ENCODE data around the gene PNLDC1.

The PNLDC1 gene
- 2.0 to 2.3 reads per million in 2 experiments for total RNA-seq

GRCh38 chr6:159800141-159800865 lies at the start of gene PNLDC1:
Gene PNLDC1, plus strand, starts transcription at chr6:159800276. Its CDS starts 32 bp downstream, at chr6:159800308.
- no peak for DNase-seq (ENCODE audit: low read depth)

- no peak for DNase-seq (ENCODE audit: low read depth)
These were observed 48.6 kb upstream of the PNLDC1 start for GRCh38 chr6:159751448-159751847.

GRCh38 chr6:159753081-159753872 lies 46.8 kb upstream of the PNLDC1 start:
- no peak for DNase-seq (ENCODE audit: low read depth)

GRCh38 chr6:159754401-159754800 lies 45.7 kb upstream of the PNLDC1 start:
- DNase-seq (ENCODE audit: low read depth): no peak

- DNase-seq (ENCODE audit: low read depth): no peak
These were observed 44.8 kb upstream of the PNLDC1 start for GRCh38 chr6:159754959-159755914.

GRCh38 chr6:159756508-159756907 lies 43.6 kb upstream of the PNLDC1 start:
- no peak for DNase-seq (ENCODE audit: low read depth)

GRCh38 chr6:159758031-159759001 lies 41.8 kb upstream of the PNLDC1 start:
- DNase-seq (ENCODE audit: low read depth): no peak

GRCh38 chr6:159759645-159760044 lies 40.4 kb upstream of the PNLDC1 start:
- DNase-seq (ENCODE audit: low read depth): no peak

GRCh38 chr6:159760602-159761057 lies 39.4 kb upstream of the PNLDC1 start:
- no peak for DNase-seq (ENCODE audit: low read depth)

GRCh38 chr6:159761129-159761872 lies 38.8 kb upstream of the PNLDC1 start:
- DNase-seq (ENCODE audit: low read depth): no peak

GRCh38 chr6:159761873-159762680 lies 38.0 kb upstream of the PNLDC1 start, which contains the start of gene ACAT2:
Gene ACAT2, plus strand, starts transcription at chr6:159762045. Its CDS starts 43 bp downstream, at chr6:159762088.
- DNase-seq (ENCODE audit: low read depth): peak; percentile 88

- DNase-seq (ENCODE audit: low read depth): peak; percentile 12
These were observed 37.3 kb upstream of the PNLDC1 start for GRCh38 chr6:159762681-159763293.

- no peak for DNase-seq (ENCODE audit: low read depth)
These were observed 33.2 kb upstream of the PNLDC1 start for GRCh38 chr6:159766906-159767305.

- no peak for DNase-seq (ENCODE audit: low read depth)
These were observed 30.6 kb upstream of the PNLDC1 start for GRCh38 chr6:159769470-159769869.

- no peak for DNase-seq (ENCODE audit: low read depth)
These were observed 27.9 kb upstream of the PNLDC1 start for GRCh38 chr6:159772196-159772595.

GRCh38 chr6:159777240-159777904 lies 22.7 kb upstream of the PNLDC1 start:
- DNase-seq (ENCODE audit: low read depth): no peak

- DNase-seq (ENCODE audit: low read depth): no peak
These were observed 21.9 kb upstream of the PNLDC1 start for GRCh38 chr6:159778131-159778530.

GRCh38 chr6:159778542-159779103 lies 21.5 kb upstream of the PNLDC1 start:
- DNase-seq (ENCODE audit: low read depth): no peak

All from T follicular helper cell (primary cell).